ENCODE data around the gene RAPGEF1.

DNA sequence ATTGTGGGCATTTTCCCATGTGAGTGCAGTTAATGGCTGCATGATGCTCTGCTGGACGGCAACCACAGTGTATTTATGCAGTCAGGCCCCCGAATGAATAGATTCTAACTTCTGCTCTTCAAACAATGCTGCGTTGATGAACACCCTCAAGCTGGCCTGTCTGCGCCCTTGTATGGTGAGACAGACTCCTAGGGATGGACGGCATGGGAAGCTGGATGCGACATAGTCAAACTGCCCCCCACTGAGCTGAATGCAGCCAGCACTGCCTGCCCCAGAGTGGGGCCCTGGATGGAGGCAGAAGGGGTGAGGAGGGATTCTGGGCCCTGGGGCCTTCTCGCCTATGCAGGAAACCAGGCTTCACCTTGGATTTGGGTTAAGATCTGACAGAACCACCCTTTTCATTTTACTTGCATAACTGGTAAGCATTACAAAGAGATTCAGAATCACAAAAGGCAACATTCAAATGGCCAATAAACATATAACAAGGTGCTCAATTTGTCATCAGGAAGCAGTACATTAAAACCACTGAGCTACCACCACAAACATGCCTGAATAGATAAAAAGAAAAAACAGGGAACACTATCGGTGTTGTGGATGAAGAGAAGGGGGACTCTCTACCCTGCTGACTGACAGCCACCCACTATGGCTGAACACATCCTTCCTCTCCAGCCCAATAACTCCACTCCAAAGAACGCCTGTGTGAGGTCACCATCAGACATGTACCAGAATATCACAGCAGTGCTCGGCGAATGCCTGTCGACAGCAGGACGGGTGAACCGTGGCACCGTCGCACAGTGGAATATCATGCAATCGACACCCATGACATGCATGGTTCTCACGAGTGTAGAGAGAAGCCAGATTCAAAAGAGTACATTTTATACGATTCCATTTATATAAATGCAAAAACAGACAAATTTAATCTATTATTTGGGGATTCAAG, 79.1 kb downstream of the RAPGEF1 start:
- TF ChIP-seq, protein P1, sequence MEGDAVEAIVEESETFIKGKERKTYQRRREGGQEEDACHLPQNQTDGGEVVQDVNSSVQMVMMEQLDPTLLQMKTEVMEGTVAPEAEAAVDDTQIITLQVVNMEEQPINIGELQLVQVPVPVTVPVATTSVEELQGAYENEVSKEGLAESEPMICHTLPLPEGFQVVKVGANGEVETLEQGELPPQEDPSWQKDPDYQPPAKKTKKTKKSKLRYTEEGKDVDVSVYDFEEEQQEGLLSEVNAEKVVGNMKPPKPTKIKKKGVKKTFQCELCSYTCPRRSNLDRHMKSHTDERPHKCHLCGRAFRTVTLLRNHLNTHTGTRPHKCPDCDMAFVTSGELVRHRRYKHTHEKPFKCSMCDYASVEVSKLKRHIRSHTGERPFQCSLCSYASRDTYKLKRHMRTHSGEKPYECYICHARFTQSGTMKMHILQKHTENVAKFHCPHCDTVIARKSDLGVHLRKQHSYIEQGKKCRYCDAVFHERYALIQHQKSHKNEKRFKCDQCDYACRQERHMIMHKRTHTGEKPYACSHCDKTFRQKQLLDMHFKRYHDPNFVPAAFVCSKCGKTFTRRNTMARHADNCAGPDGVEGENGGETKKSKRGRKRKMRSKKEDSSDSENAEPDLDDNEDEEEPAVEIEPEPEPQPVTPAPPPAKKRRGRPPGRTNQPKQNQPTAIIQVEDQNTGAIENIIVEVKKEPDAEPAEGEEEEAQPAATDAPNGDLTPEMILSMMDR (IDR thresholded peaks at IDR 0.05; ENCODE audit: insufficient read depth, low read length), result no peak
- no peak for TF ChIP-seq POLR2AphosphoS5 (IDR thresholded peaks at IDR 0.05; ENCODE audit: low read depth)
